Measurements from ENCODE around the gene FUOM.
A peak's percentile ranks its signal among the peaks of the same experiment; 100 is the strongest.

FUOM gene

GRCh38 chr10:133316266-133316665, 41.6 kb downstream of the FUOM start:
- H3K27me3 Mint-ChIP-seq (ENCODE audit: low read depth): peaks cover 18% of the 10 kb centered on the region
- H3K9me3 Mint-ChIP-seq: peaks cover 5% of the 10 kb centered on the region
- H3K36me3 Mint-ChIP-seq (ENCODE audit: low read depth): peaks cover 10% of the 10 kb centered on the region
- H3K4me1 Mint-ChIP-seq: peaks cover 19% of the 10 kb centered on the region
- TF ChIP-seq CTCF (IDR thresholded peaks at IDR 0.05; ENCODE audit: unreplicated experiment in 3 of 3): no peak
- no peak overlapping the region for H3K27ac Mint-ChIP-seq
- peak overlapping the region in 1 of 3 experiments; percentile 60 for H3K4me3 Mint-ChIP-seq

- no peak for TF ChIP-seq CTCF (IDR thresholded peaks at IDR 0.05; ENCODE audit: unreplicated experiment in 3 of 3)
- H3K4me1 Mint-ChIP-seq: peaks cover 19% of the 10 kb centered on the region
Measured at GRCh38 chr10:133315847-133316246, 42.0 kb downstream of the FUOM start.

GRCh38 chr10:133314911-133315310, 42.9 kb downstream of the FUOM start:
- Mint-ChIP-seq H3K9me3 (no peaks in the 10 kb centered on the region), H3K4me3 (peak overlapping the region in 1 of 3 experiments; percentile 31), H3K4me1 (peaks cover 19% of the 10 kb centered on the region), H3K36me3 (ENCODE audit: low read depth) (peaks cover 18% of the 10 kb centered on the region), H3K27ac (peak overlapping the region in 2 of 3 experiments; percentile 34 to 62), H3K27me3 (ENCODE audit: low read depth) (peaks cover 13% of the 10 kb centered on the region)
- no peak for TF ChIP-seq CTCF (IDR thresholded peaks at IDR 0.05; ENCODE audit: unreplicated experiment in 3 of 3)

More at GRCh38 chr10:133315847-133316246, 42.0 kb downstream of the FUOM start:
- Mint-ChIP-seq H3K27ac (no peak overlapping the region), H3K27me3 (ENCODE audit: low read depth) (peaks cover 18% of the 10 kb centered on the region), H3K4me3 (peak overlapping the region in 1 of 3 experiments; percentile 60), H3K36me3 (ENCODE audit: low read depth) (peaks cover 14% of the 10 kb centered on the region), H3K9me3 (peaks cover 5% of the 10 kb centered on the region)

GRCh38 chr10:133313192-133313591, 44.6 kb downstream of the FUOM start:
- Mint-ChIP-seq H3K27me3 (ENCODE audit: low read depth) (peaks cover 5% of the 10 kb centered on the region), H3K9me3 (no peaks in the 10 kb centered on the region), H3K36me3 (ENCODE audit: low read depth) (peaks cover 18% of the 10 kb centered on the region), H3K27ac (no peak overlapping the region), H3K4me3 (no peak overlapping the region), H3K4me1 (peaks cover 15% of the 10 kb centered on the region)
- TF ChIP-seq CTCF (IDR thresholded peaks at IDR 0.05; ENCODE audit: unreplicated experiment in 3 of 3): no peak

GRCh38 chr10:133312769-133313145, 45.1 kb downstream of the FUOM start:
- H3K4me3 Mint-ChIP-seq: no peak overlapping the region

More at GRCh38 chr10:133312769-133313145, 45.1 kb downstream of the FUOM start:
- H3K36me3 Mint-ChIP-seq (ENCODE audit: low read depth): peaks cover 18% of the 10 kb centered on the region
- no peaks in the 10 kb centered on the region for H3K9me3 Mint-ChIP-seq
- H3K4me1 Mint-ChIP-seq: peaks cover 19% of the 10 kb centered on the region
- H3K27ac Mint-ChIP-seq: no peak overlapping the region
- H3K27me3 Mint-ChIP-seq (ENCODE audit: low read depth): peaks cover 5% of the 10 kb centered on the region
- no peak for TF ChIP-seq CTCF (IDR thresholded peaks at IDR 0.05; ENCODE audit: unreplicated experiment in 3 of 3)
